CD4-positive, CD25-positive, alpha-beta regulatory T cell (primary cell): Measurements from ENCODE around the gene ZW10. TPM values are rescaled to one million over a fixed set of nuclear protein-coding genes. Genes with fewer than 3 reads are reported as not detected.

Experiments used
- ATAC-seq, 2 donors: fragments of 150-1000 bp; cut with Tn5 transposase; one replicate each; pipeline ENCODE4 v1.10.0; 2021; ENCODE audit warnings: low read depth in 2 of 2, moderate number of reproducible peaks in 2 of 2, moderate library complexity in 1 of 2
- DNase-seq, 3 donors: peaks; one replicate each; pipeline versions ENCODE4 v3.0.0 to v3.0.0-alpha.2; 2012 to 2022; ENCODE audit warnings: mixed read lengths in 1 of 3
- H3K27ac ChIP-seq: one replicate; pipeline ENCODE4 v1.7.0; 2013; ENCODE audit warnings: mild to moderate bottlenecking, low read length; ENCODE audit not compliant: insufficient read depth, poor library complexity, severe bottlenecking
- H3K27me3 ChIP-seq: one replicate; pipeline ENCODE4 v1.7.0; 2013; ENCODE audit warnings: low read length; ENCODE audit not compliant: control insufficient read depth, insufficient read depth
- H3K36me3 ChIP-seq: one replicate; pipeline ENCODE4 v1.7.0; 2013; ENCODE audit warnings: mild to moderate bottlenecking, low read length, moderate library complexity; ENCODE audit not compliant: control insufficient read depth, insufficient read depth
- H3K4me1 ChIP-seq: 2 replicates; pipeline ENCODE4 v1.7.0; 2013; ENCODE audit warnings: mild to moderate bottlenecking, low read length; ENCODE audit not compliant: insufficient read depth, control insufficient read depth, poor library complexity, severe bottlenecking
- H3K4me3 ChIP-seq: one replicate; pipeline ENCODE4 v1.7.0; 2013; ENCODE audit warnings: low read depth, mild to moderate bottlenecking, low read length, moderate library complexity
- H3K9me3 ChIP-seq, 2 experiments: 1 replicate in 1 of 2; 2 replicates in 1 of 2; pipeline ENCODE4 v1.7.0; 2013; ENCODE audit warnings: low read length in 2 of 2, mild to moderate bottlenecking in 1 of 2, moderate library complexity in 1 of 2; ENCODE audit not compliant: control insufficient read depth in 2 of 2
- H3K27ac Mint-ChIP-seq, 3 donors: one replicate each; pipeline ENCODE4 v1.8.0; 2020 to 2022; ENCODE audit warnings: mild to moderate bottlenecking in 3 of 3, mixed read lengths in 3 of 3, moderate library complexity in 2 of 3
- H3K27me3 Mint-ChIP-seq: one replicate; pipeline ENCODE4 v1.8.0; 2022; ENCODE audit warnings: mild to moderate bottlenecking, mixed read lengths
- H3K36me3 Mint-ChIP-seq: one replicate; pipeline ENCODE4 v1.8.0; 2020; ENCODE audit warnings: mixed read lengths
- H3K4me1 Mint-ChIP-seq, 4 donors: one replicate each; pipeline ENCODE4 v1.8.0; 2020 to 2022; ENCODE audit warnings: mixed read lengths in 4 of 4, mild to moderate bottlenecking in 1 of 4
- H3K4me3 Mint-ChIP-seq, 4 donors: one replicate each; pipeline ENCODE4 v1.8.0; 2020 to 2022; ENCODE audit warnings: mild to moderate bottlenecking in 4 of 4, mixed read lengths in 4 of 4, moderate library complexity in 3 of 4
- H3K9me3 Mint-ChIP-seq, 7 donors: one replicate each; pipeline ENCODE4 v1.8.0; 2020 to 2022; ENCODE audit warnings: mixed read lengths in 7 of 7, mild to moderate bottlenecking in 3 of 7, moderate library complexity in 2 of 7
- polyA plus RNA-seq, 4 donors: library from polyadenylated mRNA; unstranded; fragments of 300-500 nt; fragmentation: Illumina TruSeq; gene quantifications; one replicate each; pipeline ENCODE4 v1.2.3, GENCODE V29; 2021
- total RNA-seq: library from RNA; stranded (reverse); gene quantifications from one replicate; pipeline ENCODE4 v1.2.3, GENCODE V29; 2022

Gene ZW10
- total and polyA plus RNA-seq, 5 donors from 2014 or later = 7.7 to 19.6 (median 15.9) TPM

- Histone ChIP-seq H3K9me3 (no peaks in the 10 kb centered on the region), H3K4me1 (no peaks in the 10 kb centered on the region), H3K27me3 (no peaks in the 10 kb centered on the region), H3K27ac (no peak overlapping the region), H3K4me3 (no peak overlapping the region), H3K36me3 (peaks cover 45% of the 10 kb centered on the region)
- H3K4me3 Mint-ChIP-seq = no peak overlapping the region
- no peak for DNase-seq
- H3K36me3 Mint-ChIP-seq = peaks cover 28% of the 10 kb centered on the region
- H3K27me3 Mint-ChIP-seq = no peaks in the 10 kb centered on the region
- no peak overlapping the region for H3K27ac Mint-ChIP-seq
- no peak for ATAC-seq
- no peaks in the 10 kb centered on the region for H3K9me3 Mint-ChIP-seq
- peaks cover 0 to 4% (median 0%) of the 10 kb centered on the region in 4 donors for H3K4me1 Mint-ChIP-seq
Observed at GRCh38 chr11:113752932-113753331, 20.6 kb downstream of the ZW10 start.

- no peak for ATAC-seq
- no peaks in the 10 kb centered on the region for H3K9me3 Mint-ChIP-seq
- H3K4me1 Mint-ChIP-seq = no peaks in the 10 kb centered on the region
- H3K27ac Mint-ChIP-seq = no peak overlapping the region
- H3K4me3 Mint-ChIP-seq = no peak overlapping the region
- peaks cover 56% of the 10 kb centered on the region for H3K36me3 Mint-ChIP-seq
- H3K27me3 Mint-ChIP-seq = no peaks in the 10 kb centered on the region
- Histone ChIP-seq H3K4me3 (no peak overlapping the region), H3K9me3 (no peaks in the 10 kb centered on the region), H3K27ac (no peak overlapping the region), H3K27me3 (no peaks in the 10 kb centered on the region), H3K36me3 (peaks cover 66% of the 10 kb centered on the region), H3K4me1 (no peaks in the 10 kb centered on the region)
- no peak for DNase-seq
Observed at GRCh38 chr11:113736323-113736722, 37.2 kb downstream of the ZW10 start.

- Mint-ChIP-seq H3K4me1 (peaks cover 0 to 5% (median 0%) of the 10 kb centered on the region in 4 donors), H3K27me3 (no peaks in the 10 kb centered on the region), H3K4me3 (no peak overlapping the region), H3K36me3 (peaks cover 32% of the 10 kb centered on the region), H3K27ac (no peak overlapping the region), H3K9me3 (no peaks in the 10 kb centered on the region)
- H3K9me3 ChIP-seq = no peaks in the 10 kb centered on the region
- no peaks in the 10 kb centered on the region for H3K4me1 ChIP-seq
- DNase-seq (no peak), ATAC-seq (no peak)
- H3K27me3 ChIP-seq = no peaks in the 10 kb centered on the region
- H3K36me3 ChIP-seq = peaks cover 32% of the 10 kb centered on the region
- no peak overlapping the region for H3K4me3 ChIP-seq
- H3K27ac ChIP-seq = no peak overlapping the region
Observed at GRCh38 chr11:113732092-113732491, 41.4 kb downstream of the ZW10 start.

GRCh38 chr11:113730887-113731726 lies 42.4 kb downstream of the ZW10 start:
- Histone ChIP-seq H3K27me3 (no peaks in the 10 kb centered on the region), H3K4me1 (no peaks in the 10 kb centered on the region), H3K4me3 (no peak overlapping the region), H3K36me3 (peaks cover 22% of the 10 kb centered on the region), H3K27ac (no peak overlapping the region), H3K9me3 (no peaks in the 10 kb centered on the region)
- H3K27ac Mint-ChIP-seq = peak overlapping the region in 2 of 3 donors; percentile 23 to 64
- peak in 1 of 3 donors; percentile 20 for DNase-seq
- H3K27me3 Mint-ChIP-seq = no peaks in the 10 kb centered on the region
- H3K9me3 Mint-ChIP-seq = no peaks in the 10 kb centered on the region
- peaks cover 26% of the 10 kb centered on the region for H3K36me3 Mint-ChIP-seq
- no peak overlapping the region for H3K4me3 Mint-ChIP-seq
- no peak for ATAC-seq
- peaks cover 0 to 5% (median 0%) of the 10 kb centered on the region in 4 donors for H3K4me1 Mint-ChIP-seq

GRCh38 chr11:113729456-113729855 lies 44.0 kb downstream of the ZW10 start:
- no peaks in the 10 kb centered on the region for H3K4me1 ChIP-seq
- Mint-ChIP-seq H3K9me3 (no peaks in the 10 kb centered on the region), H3K27ac (no peak overlapping the region), H3K27me3 (no peaks in the 10 kb centered on the region), H3K4me3 (no peak overlapping the region), H3K4me1 (peaks cover 0 to 5% (median 0%) of the 10 kb centered on the region in 4 donors), H3K36me3 (peaks cover 23% of the 10 kb centered on the region)
- no peaks in the 10 kb centered on the region for H3K9me3 ChIP-seq
- H3K27me3 ChIP-seq = no peaks in the 10 kb centered on the region
- no peak for ATAC-seq
- no peak overlapping the region for H3K27ac ChIP-seq
- no peak for DNase-seq
- peaks cover 13% of the 10 kb centered on the region for H3K36me3 ChIP-seq
- no peak overlapping the region for H3K4me3 ChIP-seq

- ATAC-seq (no peak), DNase-seq (no peak)
- no peaks in the 10 kb centered on the region for H3K9me3 ChIP-seq
- H3K27ac Mint-ChIP-seq = no peak overlapping the region
- H3K4me1 Mint-ChIP-seq = peaks cover 0 to 5% (median 0%) of the 10 kb centered on the region in 4 donors
- H3K4me3 Mint-ChIP-seq = no peak overlapping the region
- H3K27me3 Mint-ChIP-seq = no peaks in the 10 kb centered on the region
- H3K4me3 ChIP-seq = no peak overlapping the region
- H3K36me3 Mint-ChIP-seq = peaks cover 17% of the 10 kb centered on the region
- H3K27me3 ChIP-seq = no peaks in the 10 kb centered on the region
- H3K27ac ChIP-seq = no peak overlapping the region
- no peaks in the 10 kb centered on the region for H3K9me3 Mint-ChIP-seq
- no peaks in the 10 kb centered on the region for H3K4me1 ChIP-seq
- H3K36me3 ChIP-seq = peaks cover 9% of the 10 kb centered on the region
Observed at GRCh38 chr11:113728814-113729213, 44.7 kb downstream of the ZW10 start.

GRCh38 chr11:113725913-113726312 lies 47.6 kb downstream of the ZW10 start:
- Mint-ChIP-seq H3K4me3 (no peak overlapping the region), H3K9me3 (peaks cover 0 to 4% (median 0%) of the 10 kb centered on the region in 7 donors), H3K27ac (no peak overlapping the region), H3K36me3 (peaks cover 18% of the 10 kb centered on the region), H3K27me3 (no peaks in the 10 kb centered on the region), H3K4me1 (peaks cover 0 to 5% (median 0%) of the 10 kb centered on the region in 4 donors)
- Histone ChIP-seq H3K36me3 (no peaks in the 10 kb centered on the region), H3K4me1 (no peaks in the 10 kb centered on the region), H3K4me3 (no peak overlapping the region), H3K9me3 (no peaks in the 10 kb centered on the region), H3K27me3 (no peaks in the 10 kb centered on the region), H3K27ac (no peak overlapping the region)
- DNase-seq (no peak), ATAC-seq (no peak)

- H3K4me1 Mint-ChIP-seq = peaks cover 0 to 5% (median 0%) of the 10 kb centered on the region in 4 donors
- Histone ChIP-seq H3K27me3 (no peaks in the 10 kb centered on the region), H3K27ac (no peak overlapping the region), H3K9me3 (no peaks in the 10 kb centered on the region), H3K4me3 (no peak overlapping the region), H3K4me1 (no peaks in the 10 kb centered on the region), H3K36me3 (no peaks in the 10 kb centered on the region)
- H3K27ac Mint-ChIP-seq = no peak overlapping the region
- H3K27me3 Mint-ChIP-seq = no peaks in the 10 kb centered on the region
- DNase-seq = no peak
- no peak for ATAC-seq
- H3K36me3 Mint-ChIP-seq = peaks cover 22% of the 10 kb centered on the region
- peak overlapping the region in 1 of 4 donors; percentile 48 for H3K4me3 Mint-ChIP-seq
- peaks cover 0 to 4% (median 0%) of the 10 kb centered on the region in 7 donors for H3K9me3 Mint-ChIP-seq
Observed at GRCh38 chr11:113725407-113725806, 48.1 kb downstream of the ZW10 start.
